WTC11 (cell line): Measurements from ENCODE around the gene SH3PXD2A. TPM values are rescaled to one million over a fixed set of nuclear protein-coding genes. Genes with fewer than 3 reads are reported as not detected.
A peak's percentile ranks its signal among the peaks of the same experiment; 100 is the strongest.

Experiments used
- ATAC-seq: fragments of 200-7000 bp; cut with Tn5 transposase; 2 replicates; pipeline ENCODE4 v1.10.0; 2021; ENCODE audit warnings: mild to moderate bottlenecking, moderate library complexity
- CTCF ChIA-PET: fragments of 300-600 bp; sonication (Branson Sonifier 250); formaldehyde crosslinking; loops from one replicate; lab custom pipeline; 2021; ENCODE audit warnings: antibody characterized with exemption; lab: Charles Lee
- POLR2A ChIA-PET: fragments of 350-600 bp; sonication (Branson Sonifier 250); formaldehyde crosslinking; loops from one replicate; lab custom pipeline; 2021; ENCODE audit warnings: antibody characterized with exemption; lab: Charles Lee
- DNase-seq: peaks from one replicate; pipeline ENCODE4 v3.0.0; 2021; ENCODE audit warnings: low spot score
- H3K27ac Mint-ChIP-seq: 2 replicates; pipeline ENCODE4 v1.8.0; 2021; ENCODE audit warnings: mixed read lengths
- H3K27me3 Mint-ChIP-seq: 2 replicates; pipeline ENCODE4 v1.8.0; 2021; ENCODE audit warnings: low read depth, mild to moderate bottlenecking, moderate library complexity, mixed read lengths
- H3K36me3 Mint-ChIP-seq: 2 replicates; pipeline ENCODE4 v1.8.0; 2021; ENCODE audit warnings: mixed read lengths
- H3K4me1 Mint-ChIP-seq: 2 replicates; pipeline ENCODE4 v1.8.0; 2022; ENCODE audit warnings: mixed read lengths
- H3K4me3 Mint-ChIP-seq: 2 replicates; pipeline ENCODE4 v1.8.0; 2021; ENCODE audit warnings: mild to moderate bottlenecking, moderate library complexity, mixed read lengths
- H3K9me3 Mint-ChIP-seq: 2 replicates; pipeline ENCODE4 v1.8.0; 2021; ENCODE audit warnings: mixed read lengths
- CBFB ChIP-seq: sonication (generic); formaldehyde crosslinking; IDR thresholded peaks from 2 replicates; pipeline ENCODE4 v1.8.1; 2022; ENCODE audit warnings: mild to moderate bottlenecking, low read depth, missing genetic modification reagents
- CDX4 ChIP-seq: fragments of 250-450 bp; sonication (Bioruptor Pico); IDR thresholded peaks from 2 replicates; pipeline ENCODE4 v1.9.0; 2021; ENCODE audit warnings: moderate library complexity, mild to moderate bottlenecking, inconsistent platforms, borderline replicate concordance
- E2F1 ChIP-seq: sonication (generic); formaldehyde crosslinking; IDR thresholded peaks from 2 replicates; pipeline ENCODE4 v1.8.0; 2022; ENCODE audit warnings: mild to moderate bottlenecking, missing genetic modification reagents
- EMX1 ChIP-seq: fragments of 250-450 bp; sonication (Bioruptor Pico); IDR thresholded peaks from 2 replicates; pipeline ENCODE4 v1.8.0; 2021; ENCODE audit warnings: mild to moderate bottlenecking
- ESRRA ChIP-seq: sonication (generic); formaldehyde crosslinking; IDR thresholded peaks from 2 replicates; pipeline ENCODE4 v1.8.1; 2022; ENCODE audit warnings: mild to moderate bottlenecking, missing genetic modification reagents, borderline replicate concordance
- FOXP1 ChIP-seq: sonication (generic); formaldehyde crosslinking; IDR thresholded peaks from 2 replicates; pipeline ENCODE4 v1.8.0; 2022; ENCODE audit warnings: missing genetic modification reagents, mild to moderate bottlenecking, moderate library complexity, borderline replicate concordance
- FOXP4 ChIP-seq: sonication (generic); formaldehyde crosslinking; IDR thresholded peaks from 2 replicates; pipeline ENCODE4 v1.8.0; 2022; ENCODE audit warnings: mild to moderate bottlenecking, missing genetic modification reagents
- HMGA2 ChIP-seq: fragments of 250-450 bp; sonication (Bioruptor Pico); IDR thresholded peaks from 2 replicates; pipeline ENCODE4 v1.4.0; 2021; ENCODE audit warnings: mild to moderate bottlenecking, moderate library complexity
- JUN ChIP-seq: sonication (generic); formaldehyde crosslinking; IDR thresholded peaks from 2 replicates; pipeline ENCODE4 v1.8.0; 2023; ENCODE audit warnings: mild to moderate bottlenecking, missing genetic modification reagents
- MXD4 ChIP-seq: fragments of 250-450 bp; sonication (Bioruptor Pico); IDR thresholded peaks from 2 replicates; pipeline ENCODE4 v1.8.0; 2021; ENCODE audit warnings: mild to moderate bottlenecking, moderate library complexity, borderline replicate concordance
- NFE2L1 ChIP-seq: sonication (generic); formaldehyde crosslinking; IDR thresholded peaks from 2 replicates; pipeline ENCODE4 v1.8.1; 2023; ENCODE audit warnings: missing genetic modification reagents
- NFYB ChIP-seq: sonication (generic); formaldehyde crosslinking; conservative IDR thresholded peaks from 2 replicates; pipeline ENCODE4 v1.8.0; 2022; ENCODE audit warnings: low read depth, missing genetic modification reagents
- NR2C2 ChIP-seq: sonication (generic); formaldehyde crosslinking; IDR thresholded peaks from 2 replicates; pipeline ENCODE4 v1.8.0; 2022; ENCODE audit warnings: mild to moderate bottlenecking, missing genetic modification reagents
- NR3C1 ChIP-seq: sonication (generic); formaldehyde crosslinking; conservative IDR thresholded peaks from 2 replicates; pipeline ENCODE4 v1.8.1; 2023; ENCODE audit warnings: low read depth, mild to moderate bottlenecking, missing genetic modification reagents
- PRRX2 ChIP-seq: fragments of 250-450 bp; sonication (Bioruptor Pico); IDR thresholded peaks from 2 replicates; pipeline ENCODE4 v1.8.0; 2021; ENCODE audit warnings: mild to moderate bottlenecking
- TCF7 ChIP-seq: sonication (generic); formaldehyde crosslinking; IDR thresholded peaks from 2 replicates; pipeline ENCODE4 v1.8.0; 2022; ENCODE audit warnings: mild to moderate bottlenecking, low read depth, missing genetic modification reagents, moderate library complexity
- TEAD1 ChIP-seq: sonication (generic); formaldehyde crosslinking; IDR thresholded peaks from 2 replicates; pipeline ENCODE4 v1.8.0; 2022; ENCODE audit warnings: mild to moderate bottlenecking, missing genetic modification reagents
- USF2 ChIP-seq: sonication (generic); formaldehyde crosslinking; IDR thresholded peaks from 2 replicates; pipeline ENCODE4 v1.8.1; 2023; ENCODE audit warnings: mild to moderate bottlenecking, missing genetic modification reagents, moderate library complexity
- ZBTB21 ChIP-seq: sonication (generic); formaldehyde crosslinking; IDR thresholded peaks from 2 replicates; pipeline ENCODE4 v1.8.1; 2023; ENCODE audit warnings: mild to moderate bottlenecking, missing genetic modification reagents, borderline replicate concordance
- ZMAT4 ChIP-seq: fragments of 250-450 bp; sonication (Bioruptor Pico); IDR thresholded peaks from 2 replicates; pipeline ENCODE4 v1.9.0; 2021; ENCODE audit warnings: mild to moderate bottlenecking
- total RNA-seq: library from RNA; stranded (reverse); gene quantifications from 3 replicates; pipeline ENCODE4 v1.2.3, GENCODE V29; 2021

The SH3PXD2A gene
- total RNA-seq, 1 experiment from 2014 or later, result 15.7 TPM

- TF ChIP-seq NR2C2 (CRISPR knock-in tag) (no peak), E2F1 (no peak), EMX1 (CRISPR knock-in tag) (no peak)
- TF ChIP-seq, all 79 proteins: peak for 0
Observed at GRCh38 chr10:103765168-103765567, 90.2 kb downstream of the SH3PXD2A start (continued).

GRCh38 chr10:103764296-103765088, 90.9 kb downstream of the SH3PXD2A start:
- ChIA-PET CTCF (interaction anchor here (0.9 to 2.4 kb wide), 4 partner anchors 12 to 84 kb away, joined by 3 to 10 read pairs (median 4); no protein-coding TSS in a partner anchor), POLR2A (interaction anchor here (0.6 to 0.8 kb wide), 3 partner anchors 15 to 103 kb away, joined by 3 to 4 read pairs (median 3); no protein-coding TSS in a partner anchor)
- no peaks in the 10 kb centered on the region for H3K9me3 Mint-ChIP-seq
- no peak overlapping the region for H3K4me3 Mint-ChIP-seq
- no peaks in the 10 kb centered on the region for H3K36me3 Mint-ChIP-seq
- no peak for TF ChIP-seq ZBTB21 (CRISPR knock-in tag)
- no peak for TF ChIP-seq USF2 (CRISPR knock-in tag)
- DNase-seq (no peak), ATAC-seq (no peak)
- no peaks in the 10 kb centered on the region for H3K27me3 Mint-ChIP-seq
- H3K27ac Mint-ChIP-seq, result no peak overlapping the region
- peaks cover 51% of the 10 kb centered on the region for H3K4me1 Mint-ChIP-seq

- ChIA-PET POLR2A (interaction anchor here (0.6 to 0.8 kb wide), 4 partner anchors 16 to 104 kb away, joined by 3 to 4 read pairs (median 3); no protein-coding TSS in a partner anchor), CTCF (interaction anchor here (0.9 to 2.4 kb wide), 6 partner anchors 9 to 85 kb away, joined by 3 to 10 read pairs (median 4); no protein-coding TSS in a partner anchor)
- DNase-seq (no peak), ATAC-seq (no peak)
- Mint-ChIP-seq H3K4me1 (peaks cover 51% of the 10 kb centered on the region), H3K9me3 (no peaks in the 10 kb centered on the region), H3K27ac (0 out of 2 replicates have a peak overlapping the region, but pooled peaks have one; percentile 24), H3K27me3 (no peaks in the 10 kb centered on the region), H3K36me3 (no peaks in the 10 kb centered on the region), H3K4me3 (no peak overlapping the region)
- 0 out of 2 replicates have a peak, but pooled peaks have one; percentile 33 for TF ChIP-seq NFE2L1 (CRISPR knock-in tag)
- TF ChIP-seq TCF7 (CRISPR knock-in tag), result no peak
- TF ChIP-seq CDX4, result no peak
- no peak for TF ChIP-seq CBFB (CRISPR knock-in tag)
Observed at GRCh38 chr10:103763374-103764202, 91.8 kb downstream of the SH3PXD2A start.

- no peak overlapping the region for H3K27ac Mint-ChIP-seq
- CTCF ChIA-PET, result interaction anchor here (0.9 to 2.4 kb wide), 4 partner anchors 10 to 85 kb away, joined by 4 to 10 read pairs (median 4); no protein-coding TSS in a partner anchor
- TF ChIP-seq PRRX2 (CRISPR knock-in tag) (no peak), NFYB (CRISPR knock-in tag) (no peak), JUN (no peak), FOXP1 (CRISPR knock-in tag) (no peak), MXD4 (CRISPR knock-in tag) (no peak), FOXP4 (CRISPR knock-in tag) (no peak), ZMAT4 (CRISPR knock-in tag) (no peak), ESRRA (no peak), HMGA2 (CRISPR knock-in tag) (no peak), TEAD1 (no peak), NR3C1 (CRISPR knock-in tag) (no peak)
Observed at GRCh38 chr10:103762916-103763315, 92.5 kb downstream of the SH3PXD2A start.

More at GRCh38 chr10:103762916-103763315, 92.5 kb downstream of the SH3PXD2A start:
- H3K27me3 Mint-ChIP-seq, result no peaks in the 10 kb centered on the region
- ATAC-seq, result no peak
- H3K36me3 Mint-ChIP-seq, result no peaks in the 10 kb centered on the region
- no peak for DNase-seq
- H3K9me3 Mint-ChIP-seq, result no peaks in the 10 kb centered on the region
- peaks cover 51% of the 10 kb centered on the region for H3K4me1 Mint-ChIP-seq
- H3K4me3 Mint-ChIP-seq, result no peak overlapping the region
- POLR2A ChIA-PET, result interaction anchor here (0.6 kb wide), 1 partner anchor 41 kb away, joined by 3 read pairs; no protein-coding TSS in a partner anchor
